Measurements from ENCODE around the gene PBX1.
"Not testable (repeated sequence)": the region's sequence is repeated elsewhere in the genome, so short reads cannot be mapped to it uniquely, and the experiment has no call there.

The PBX1 gene

DNA sequence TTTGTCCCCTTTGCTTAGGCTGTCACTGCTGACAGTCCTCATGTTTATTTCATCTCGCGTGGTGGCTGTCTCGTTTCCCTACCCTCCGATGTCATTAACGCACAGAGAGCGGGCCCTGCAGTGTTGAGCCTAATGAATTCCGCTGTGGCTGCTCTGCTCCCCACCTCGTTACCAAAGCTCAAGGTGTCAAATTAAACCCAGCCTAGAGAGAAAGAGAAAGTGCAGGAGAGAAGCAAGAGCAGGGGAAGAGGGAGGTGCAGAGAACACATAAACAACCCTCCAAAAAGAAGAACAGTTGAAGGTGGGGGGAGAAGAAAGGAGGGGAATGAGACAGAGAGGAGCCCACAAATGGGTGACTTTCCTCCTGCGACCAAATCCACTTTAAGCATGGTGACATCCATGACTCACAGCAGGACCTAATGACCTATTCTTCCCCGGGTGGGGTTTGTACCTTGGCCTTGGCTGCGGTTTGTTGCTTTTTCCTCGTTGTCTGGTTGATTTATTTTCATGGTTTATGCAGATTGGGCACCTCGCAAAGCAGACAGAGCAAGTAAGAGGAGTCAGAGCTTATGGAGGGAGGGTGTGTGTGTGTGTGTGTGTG, 92.5 kb downstream of the PBX1 start:
- no peak overlapping the region for H2AFZ ChIP-seq (ENCODE audit: low read length)
- H3K4me2 ChIP-seq (ENCODE audit: low read depth, low read length), result no peak overlapping the region
- H4K20me1 ChIP-seq (ENCODE audit: insufficient read depth, low read length), result no peaks in the 10 kb centered on the region
- H3K9me2 ChIP-seq (replicated peaks; ENCODE audit: insufficient read depth, low read length), result no peaks in the 10 kb centered on the region
- no peak overlapping the region for H3K9ac ChIP-seq (ENCODE audit: low read length)
- H3F3A ChIP-seq (ENCODE audit: insufficient read depth, low read length), result no peaks in the 10 kb centered on the region
- no peak overlapping the region for H3K27ac ChIP-seq (ENCODE audit: low read length)
- DNase-seq, result no peak
- H3K9me3 ChIP-seq (replicated peaks; ENCODE audit: insufficient read depth, low read length), result no peaks in the 10 kb centered on the region
- no peaks in the 10 kb centered on the region for H3K79me2 ChIP-seq (ENCODE audit: low read length)
- no peak overlapping the region for H3K4me3 ChIP-seq (ENCODE audit: low read length)
- 0 out of 2 replicates have a peak, but pooled peaks cover 6% of the 10 kb centered on the region for H3K4me1 ChIP-seq (ENCODE audit: low read length)
- H3K27me3 ChIP-seq (replicated peaks; ENCODE audit: insufficient read depth, low read length), result no peaks in the 10 kb centered on the region
- no peaks in the 10 kb centered on the region for H3K36me3 ChIP-seq (replicated peaks; ENCODE audit: insufficient read depth, low read length)
- TF ChIP-seq, protein P1, sequence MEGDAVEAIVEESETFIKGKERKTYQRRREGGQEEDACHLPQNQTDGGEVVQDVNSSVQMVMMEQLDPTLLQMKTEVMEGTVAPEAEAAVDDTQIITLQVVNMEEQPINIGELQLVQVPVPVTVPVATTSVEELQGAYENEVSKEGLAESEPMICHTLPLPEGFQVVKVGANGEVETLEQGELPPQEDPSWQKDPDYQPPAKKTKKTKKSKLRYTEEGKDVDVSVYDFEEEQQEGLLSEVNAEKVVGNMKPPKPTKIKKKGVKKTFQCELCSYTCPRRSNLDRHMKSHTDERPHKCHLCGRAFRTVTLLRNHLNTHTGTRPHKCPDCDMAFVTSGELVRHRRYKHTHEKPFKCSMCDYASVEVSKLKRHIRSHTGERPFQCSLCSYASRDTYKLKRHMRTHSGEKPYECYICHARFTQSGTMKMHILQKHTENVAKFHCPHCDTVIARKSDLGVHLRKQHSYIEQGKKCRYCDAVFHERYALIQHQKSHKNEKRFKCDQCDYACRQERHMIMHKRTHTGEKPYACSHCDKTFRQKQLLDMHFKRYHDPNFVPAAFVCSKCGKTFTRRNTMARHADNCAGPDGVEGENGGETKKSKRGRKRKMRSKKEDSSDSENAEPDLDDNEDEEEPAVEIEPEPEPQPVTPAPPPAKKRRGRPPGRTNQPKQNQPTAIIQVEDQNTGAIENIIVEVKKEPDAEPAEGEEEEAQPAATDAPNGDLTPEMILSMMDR (IDR thresholded peaks at IDR 0.05; ENCODE audit: low read length), result no peak
- TF ChIP-seq EZH2 (optimal IDR thresholded peaks at IDR 0.05; ENCODE audit: low read depth, low read length) (no peak), EZH2phosphoT487 (IDR thresholded peaks at IDR 0.05; ENCODE audit: low read length) (no peak)

DNA sequence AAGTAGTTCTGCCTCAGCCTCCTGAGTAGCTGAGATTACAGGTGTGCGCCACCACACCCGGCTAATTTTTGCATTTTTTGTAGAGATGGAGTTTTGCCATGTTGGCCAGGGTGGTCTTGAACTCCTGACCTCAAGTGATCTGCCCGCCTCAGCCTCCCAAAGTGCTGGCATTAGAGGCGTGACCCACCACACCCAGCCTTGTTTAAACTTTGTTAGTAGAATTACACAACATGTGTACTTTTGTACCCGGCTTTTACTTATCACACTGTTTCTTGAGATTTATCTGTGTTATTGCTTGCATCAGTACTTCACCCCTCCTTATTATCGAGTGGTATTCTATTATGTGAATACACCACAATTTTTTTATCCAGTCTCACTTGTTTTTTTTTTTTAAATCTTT, 94.0 kb downstream of the PBX1 start:
- not testable (repeated sequence) for H3K9me2 ChIP-seq (replicated peaks; ENCODE audit: insufficient read depth, low read length); H3F3A ChIP-seq (ENCODE audit: insufficient read depth, low read length); H4K20me1 ChIP-seq (ENCODE audit: insufficient read depth, low read length); H3K4me3 ChIP-seq (ENCODE audit: low read length); H3K36me3 ChIP-seq (replicated peaks; ENCODE audit: insufficient read depth, low read length); DNase-seq; H3K27me3 ChIP-seq (replicated peaks; ENCODE audit: insufficient read depth, low read length); H2AFZ ChIP-seq (ENCODE audit: low read length); H3K9ac ChIP-seq (ENCODE audit: low read length); H3K27ac ChIP-seq (ENCODE audit: low read length); H3K79me2 ChIP-seq (ENCODE audit: low read length); H3K9me3 ChIP-seq (replicated peaks; ENCODE audit: insufficient read depth, low read length); H3K4me2 ChIP-seq (ENCODE audit: low read depth, low read length)
- H3K4me1 ChIP-seq (ENCODE audit: low read length), result peaks cover 11% of the 10 kb centered on the region; the same call in 1 of the 2 replicates

DNA sequence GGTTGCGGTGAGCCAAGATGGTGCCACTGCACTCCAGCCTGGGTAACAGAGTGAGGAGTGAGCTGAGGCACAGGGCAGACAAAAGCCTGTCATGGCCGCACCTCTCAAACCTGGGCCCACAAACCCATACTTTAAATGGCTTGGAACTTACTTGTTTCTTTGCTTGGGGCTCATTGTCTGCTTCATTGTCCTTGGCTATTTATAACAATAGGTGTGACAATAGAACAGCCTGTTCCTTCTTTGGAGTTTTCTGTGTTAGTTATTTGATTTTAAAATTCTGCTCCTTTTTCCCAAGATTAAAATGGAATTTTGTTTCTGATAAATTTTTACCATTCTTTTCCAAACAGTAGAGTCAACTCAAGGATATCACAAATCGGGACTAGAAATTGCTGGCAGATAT, 94.7 kb downstream of the PBX1 start:
- H3K9me2 ChIP-seq (replicated peaks; ENCODE audit: insufficient read depth, low read length), result no peaks in the 10 kb centered on the region
- no peak overlapping the region for H3K4me2 ChIP-seq (ENCODE audit: low read depth, low read length)
- H3K79me2 ChIP-seq (ENCODE audit: low read length), result no peaks in the 10 kb centered on the region
- H3K27ac ChIP-seq (ENCODE audit: low read length), result no peak overlapping the region
- no peak overlapping the region for H3K4me3 ChIP-seq (ENCODE audit: low read length)
- H3K9ac ChIP-seq (ENCODE audit: low read length), result no peak overlapping the region
- no peaks in the 10 kb centered on the region for H3K36me3 ChIP-seq (replicated peaks; ENCODE audit: insufficient read depth, low read length)
- DNase-seq, result no peak
- H3K4me1 ChIP-seq (ENCODE audit: low read length), result peaks cover 11% of the 10 kb centered on the region; the same call in 1 of the 2 replicates
- H3F3A ChIP-seq (ENCODE audit: insufficient read depth, low read length), result no peaks in the 10 kb centered on the region
- H3K9me3 ChIP-seq (replicated peaks; ENCODE audit: insufficient read depth, low read length), result no peaks in the 10 kb centered on the region
- no peak overlapping the region for H2AFZ ChIP-seq (ENCODE audit: low read length)
- no peaks in the 10 kb centered on the region for H4K20me1 ChIP-seq (ENCODE audit: insufficient read depth, low read length)
- H3K27me3 ChIP-seq (replicated peaks; ENCODE audit: insufficient read depth, low read length), result no peaks in the 10 kb centered on the region
- TF ChIP-seq EZH2 (optimal IDR thresholded peaks at IDR 0.05; ENCODE audit: low read depth, low read length) (no peak), EZH2phosphoT487 (IDR thresholded peaks at IDR 0.05; ENCODE audit: low read length) (no peak)
- TF ChIP-seq, protein P1 (IDR thresholded peaks at IDR 0.05; ENCODE audit: low read length), result no peak

DNA sequence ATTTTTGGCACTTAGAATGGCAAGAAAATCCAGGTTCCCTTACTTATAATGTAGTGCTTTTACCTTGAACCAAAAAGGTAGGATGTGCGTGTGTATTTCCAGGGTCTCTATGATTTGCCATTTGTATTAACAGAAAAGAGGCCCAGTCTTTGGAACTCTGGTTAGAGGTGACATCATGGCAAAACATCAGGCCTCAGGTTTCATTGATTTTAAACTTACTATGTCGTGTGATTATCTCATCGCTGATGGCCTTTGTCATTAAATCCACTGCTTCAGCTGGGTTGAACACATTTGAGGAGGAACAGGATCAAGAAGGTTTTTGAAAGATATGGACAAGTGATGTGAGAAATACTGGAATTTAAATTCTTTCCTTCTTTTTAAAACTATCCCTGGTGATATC, 95.2 kb downstream of the PBX1 start:
- Histone ChIP-seq H4K20me1 (ENCODE audit: insufficient read depth, low read length) (no peaks in the 10 kb centered on the region), H2AFZ (ENCODE audit: low read length) (no peak overlapping the region), H3F3A (ENCODE audit: insufficient read depth, low read length) (no peaks in the 10 kb centered on the region), H3K9ac (ENCODE audit: low read length) (no peak overlapping the region), H3K27ac (ENCODE audit: low read length) (no peak overlapping the region), H3K27me3 (replicated peaks; ENCODE audit: insufficient read depth, low read length) (no peaks in the 10 kb centered on the region), H3K79me2 (ENCODE audit: low read length) (no peaks in the 10 kb centered on the region), H3K4me1 (ENCODE audit: low read length) (peaks cover 15% of the 10 kb centered on the region), H3K4me3 (ENCODE audit: low read length) (no peak overlapping the region), H3K4me2 (ENCODE audit: low read depth, low read length) (no peak overlapping the region), H3K9me2 (replicated peaks; ENCODE audit: insufficient read depth, low read length) (no peaks in the 10 kb centered on the region), H3K36me3 (replicated peaks; ENCODE audit: insufficient read depth, low read length) (no peaks in the 10 kb centered on the region), H3K9me3 (replicated peaks; ENCODE audit: insufficient read depth, low read length) (no peaks in the 10 kb centered on the region)
- DNase-seq, result no peak
- TF ChIP-seq, protein P1 (IDR thresholded peaks at IDR 0.05; ENCODE audit: low read length), result no peak
- TF ChIP-seq EZH2phosphoT487 (IDR thresholded peaks at IDR 0.05; ENCODE audit: low read length) (no peak), EZH2 (optimal IDR thresholded peaks at IDR 0.05; ENCODE audit: low read depth, low read length) (no peak)
